HL-60 (cell line): ENCODE data around the gene TNIK.

ENCODE experiments used
- GABPA ChIP-seq: IDR thresholded peaks from 2 replicates; pipeline ENCODE4 v1.6.1; 2012; ENCODE audit warnings: low read depth
- POLR2AphosphoS5 ChIP-seq: IDR thresholded peaks from 2 replicates; pipeline ENCODE4 v1.6.1; 2012; ENCODE audit warnings: low read depth
- TF ChIP-seq, protein P1 (sequence below): IDR thresholded peaks from one replicate; pipeline ENCODE4 v1.5.1; 2011; ENCODE audit warnings: low read length, control low read depth, inconsistent platforms; ENCODE audit not compliant: insufficient read depth
- TF ChIP-seq, protein P2 (sequence below): IDR thresholded peaks from 2 replicates; pipeline ENCODE4 v1.6.1; 2012; ENCODE audit warnings: low read depth; ENCODE audit not compliant: insufficient replicate concordance

DNA sequence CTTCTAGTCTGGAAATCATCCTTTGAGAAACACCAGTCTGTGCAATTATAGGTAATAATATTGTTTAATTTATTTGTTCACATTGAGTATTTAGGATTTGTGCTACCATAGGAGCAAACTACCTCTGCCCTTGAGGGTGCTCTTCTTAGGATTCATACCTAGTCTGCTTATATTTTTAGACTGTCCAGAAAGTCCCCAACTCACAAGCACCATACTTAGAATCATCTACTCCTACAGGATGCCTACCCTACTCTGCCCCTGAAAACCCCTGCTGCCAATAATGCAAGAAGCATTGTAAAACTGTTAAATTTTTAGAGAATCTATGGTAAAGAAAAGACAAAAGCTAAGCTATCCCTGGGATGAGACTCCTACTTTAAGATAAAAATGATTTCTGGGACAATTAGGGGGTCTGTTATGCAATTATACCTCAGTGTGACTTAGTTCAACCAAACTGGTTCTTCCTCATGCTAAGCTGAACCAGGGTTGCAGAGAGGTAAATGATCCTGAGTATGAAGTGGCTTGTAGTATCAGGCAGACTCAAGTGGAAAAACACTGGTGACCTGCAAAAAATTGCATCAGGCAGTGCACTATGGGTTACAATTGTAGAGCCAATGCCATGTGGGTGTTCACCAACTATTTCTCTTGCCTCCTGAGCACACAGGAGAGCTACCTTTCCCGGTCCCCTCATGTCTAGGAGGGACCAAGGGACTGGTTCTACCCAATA, 133.3 kb downstream of the TNIK start:
- TF ChIP-seq, protein P1, sequence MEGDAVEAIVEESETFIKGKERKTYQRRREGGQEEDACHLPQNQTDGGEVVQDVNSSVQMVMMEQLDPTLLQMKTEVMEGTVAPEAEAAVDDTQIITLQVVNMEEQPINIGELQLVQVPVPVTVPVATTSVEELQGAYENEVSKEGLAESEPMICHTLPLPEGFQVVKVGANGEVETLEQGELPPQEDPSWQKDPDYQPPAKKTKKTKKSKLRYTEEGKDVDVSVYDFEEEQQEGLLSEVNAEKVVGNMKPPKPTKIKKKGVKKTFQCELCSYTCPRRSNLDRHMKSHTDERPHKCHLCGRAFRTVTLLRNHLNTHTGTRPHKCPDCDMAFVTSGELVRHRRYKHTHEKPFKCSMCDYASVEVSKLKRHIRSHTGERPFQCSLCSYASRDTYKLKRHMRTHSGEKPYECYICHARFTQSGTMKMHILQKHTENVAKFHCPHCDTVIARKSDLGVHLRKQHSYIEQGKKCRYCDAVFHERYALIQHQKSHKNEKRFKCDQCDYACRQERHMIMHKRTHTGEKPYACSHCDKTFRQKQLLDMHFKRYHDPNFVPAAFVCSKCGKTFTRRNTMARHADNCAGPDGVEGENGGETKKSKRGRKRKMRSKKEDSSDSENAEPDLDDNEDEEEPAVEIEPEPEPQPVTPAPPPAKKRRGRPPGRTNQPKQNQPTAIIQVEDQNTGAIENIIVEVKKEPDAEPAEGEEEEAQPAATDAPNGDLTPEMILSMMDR, result no peak
- TF ChIP-seq, protein P2, sequence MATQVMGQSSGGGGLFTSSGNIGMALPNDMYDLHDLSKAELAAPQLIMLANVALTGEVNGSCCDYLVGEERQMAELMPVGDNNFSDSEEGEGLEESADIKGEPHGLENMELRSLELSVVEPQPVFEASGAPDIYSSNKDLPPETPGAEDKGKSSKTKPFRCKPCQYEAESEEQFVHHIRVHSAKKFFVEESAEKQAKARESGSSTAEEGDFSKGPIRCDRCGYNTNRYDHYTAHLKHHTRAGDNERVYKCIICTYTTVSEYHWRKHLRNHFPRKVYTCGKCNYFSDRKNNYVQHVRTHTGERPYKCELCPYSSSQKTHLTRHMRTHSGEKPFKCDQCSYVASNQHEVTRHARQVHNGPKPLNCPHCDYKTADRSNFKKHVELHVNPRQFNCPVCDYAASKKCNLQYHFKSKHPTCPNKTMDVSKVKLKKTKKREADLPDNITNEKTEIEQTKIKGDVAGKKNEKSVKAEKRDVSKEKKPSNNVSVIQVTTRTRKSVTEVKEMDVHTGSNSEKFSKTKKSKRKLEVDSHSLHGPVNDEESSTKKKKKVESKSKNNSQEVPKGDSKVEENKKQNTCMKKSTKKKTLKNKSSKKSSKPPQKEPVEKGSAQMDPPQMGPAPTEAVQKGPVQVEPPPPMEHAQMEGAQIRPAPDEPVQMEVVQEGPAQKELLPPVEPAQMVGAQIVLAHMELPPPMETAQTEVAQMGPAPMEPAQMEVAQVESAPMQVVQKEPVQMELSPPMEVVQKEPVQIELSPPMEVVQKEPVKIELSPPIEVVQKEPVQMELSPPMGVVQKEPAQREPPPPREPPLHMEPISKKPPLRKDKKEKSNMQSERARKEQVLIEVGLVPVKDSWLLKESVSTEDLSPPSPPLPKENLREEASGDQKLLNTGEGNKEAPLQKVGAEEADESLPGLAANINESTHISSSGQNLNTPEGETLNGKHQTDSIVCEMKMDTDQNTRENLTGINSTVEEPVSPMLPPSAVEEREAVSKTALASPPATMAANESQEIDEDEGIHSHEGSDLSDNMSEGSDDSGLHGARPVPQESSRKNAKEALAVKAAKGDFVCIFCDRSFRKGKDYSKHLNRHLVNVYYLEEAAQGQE, result no peak
- TF ChIP-seq POLR2AphosphoS5 (no peak), GABPA (no peak)
